T-helper 2 cell treated with Interferon-gamma antibody and Interleukin-4, amounts not matched to agents 100 ng/mL and 5 ng/mL, for 36 hours (primary cell): ENCODE data around the gene TMEM14B. TPM values are rescaled to one million over a fixed set of nuclear protein-coding genes. Genes with fewer than 3 reads are reported as not detected.

ENCODE experiments used
- total RNA-seq: library from RNA; stranded (reverse); gene quantifications from 2 replicates; pipeline ENCODE4 v1.2.3, GENCODE V29; 2022

The TMEM14B gene
- total RNA-seq, 1 donor from 2014 or later = 84.9 TPM

Other genes starting within 250 kb of the TMEM14B start
- 3.3 and 3.6 TPM in 2 replicates for gene GCNT2, start 226.5 kb upstream of the TMEM14B start, total RNA-seq
- gene C6orf52, start 53.2 kb upstream of the TMEM14B start, total RNA-seq = 0.43 and 0.93 TPM in 2 replicates
- gene PAK1IP1, start 52.8 kb upstream of the TMEM14B start, total RNA-seq = 16.1 and 17.3 TPM in 2 replicates
- 62.9 and 67.8 TPM in 2 replicates for gene TMEM14C, start 24.7 kb upstream of the TMEM14B start, total RNA-seq
- gene MAK, start 90.7 kb downstream of the TMEM14B start, total RNA-seq = 0.11 TPM in 2 replicates
- not detected in 2 replicates for gene GCM2, start 134.2 kb downstream of the TMEM14B start, total RNA-seq
- 0.34 and 0.36 TPM in 2 replicates for gene SYCP2L, start 139.2 kb downstream of the TMEM14B start, total RNA-seq